ENCODE measurements around the gene ZNF263.
A peak's percentile ranks its signal among the peaks of the same experiment; 100 is the strongest.
"Not testable (repeated sequence)": the region's sequence is repeated elsewhere in the genome, so short reads cannot be mapped to it uniquely, and the experiment has no call there.

ZNF263 gene

GRCh38 chr16:3264137-3265036 is 18.9 kb upstream of the ZNF263 start:
- ChIA-PET CTCF (interaction anchor here (0.5 to 0.9 kb wide), 2 partner anchors 18 to 236 kb away, joined by 3 read pairs; partner anchors contain the start of gene CLUAP1), POLR2A (ENCODE audit: low non-redundant PET) (interaction anchor here (0.8 to 1.0 kb wide), 2 partner anchors 11 to 137 kb away, joined by 3 to 13 read pairs; partner anchors contain the start of genes ZNF174 and ZSCAN32)
- no peak; the same call in 1 of the 2 replicates for TF ChIP-seq CTCF (conservative IDR thresholded peaks at IDR 0.05; ENCODE audit: low read depth)
- peak; percentile 96 for DNase-seq (ENCODE audit: low spot score)
- peak overlapping the region; percentile 99 for H3K27ac ChIP-seq

- TF ChIP-seq CTCF (conservative IDR thresholded peaks at IDR 0.05; ENCODE audit: low read depth) = no peak; the same call in 1 of the 2 replicates
- POLR2A ChIA-PET (ENCODE audit: low non-redundant PET) = interaction anchor here (1.1 kb wide), 1 partner anchor 16 kb away, joined by 3 read pairs; no protein-coding TSS in a partner anchor
- no peak overlapping the region for H3K27ac ChIP-seq
- CTCF ChIA-PET = interaction anchor here (0.6 to 1.6 kb wide), 6 partner anchors 10 to 195 kb away, joined by 3 to 5 read pairs (median 4); no protein-coding TSS in a partner anchor
- DNase-seq (ENCODE audit: low spot score) = no peak
Observed at GRCh38 chr16:3266873-3267537, 16.3 kb upstream of the ZNF263 start.

- DNase-seq (ENCODE audit: low spot score) = no peak
- POLR2A ChIA-PET (ENCODE audit: low non-redundant PET) = no interaction called here
- TF ChIP-seq CTCF (conservative IDR thresholded peaks at IDR 0.05; ENCODE audit: low read depth) = no peak
Observed at GRCh38 chr16:3268294-3268693, 15.0 kb upstream of the ZNF263 start.

GRCh38 chr16:3270718-3271117 is 12.6 kb upstream of the ZNF263 start:
- CTCF ChIA-PET = not testable (repeated sequence)

More at GRCh38 chr16:3268294-3268693, 15.0 kb upstream of the ZNF263 start:
- no peak overlapping the region for H3K27ac ChIP-seq
- CTCF ChIA-PET = no interaction called here

GRCh38 chr16:3271281-3271680 is 12.0 kb upstream of the ZNF263 start:
- DNase-seq (ENCODE audit: low spot score); POLR2A ChIA-PET (ENCODE audit: low non-redundant PET); CTCF ChIA-PET; H3K27ac ChIP-seq: not testable (repeated sequence)

More at GRCh38 chr16:3270718-3271117, 12.6 kb upstream of the ZNF263 start:
- H3K27ac ChIP-seq; POLR2A ChIA-PET (ENCODE audit: low non-redundant PET); DNase-seq (ENCODE audit: low spot score): not testable (repeated sequence)

GRCh38 chr16:3274490-3274889 is 8.8 kb upstream of the ZNF263 start:
- POLR2A ChIA-PET (ENCODE audit: low non-redundant PET) = no interaction called here
- CTCF ChIA-PET = no interaction called here
- TF ChIP-seq CTCF (conservative IDR thresholded peaks at IDR 0.05; ENCODE audit: low read depth) = no peak
- no peak for DNase-seq (ENCODE audit: low spot score)
- no peak overlapping the region for H3K27ac ChIP-seq

GRCh38 chr16:3274947-3275346 is 8.3 kb upstream of the ZNF263 start:
- POLR2A ChIA-PET (ENCODE audit: low non-redundant PET) = no interaction called here
- DNase-seq (ENCODE audit: low spot score) = no peak
- H3K27ac ChIP-seq = no peak overlapping the region
- no peak for TF ChIP-seq CTCF (conservative IDR thresholded peaks at IDR 0.05; ENCODE audit: low read depth)
- CTCF ChIA-PET = no interaction called here

Measured in RWPE1 (cell line).